ENCODE results near the gene ST3GAL5.

DNA sequence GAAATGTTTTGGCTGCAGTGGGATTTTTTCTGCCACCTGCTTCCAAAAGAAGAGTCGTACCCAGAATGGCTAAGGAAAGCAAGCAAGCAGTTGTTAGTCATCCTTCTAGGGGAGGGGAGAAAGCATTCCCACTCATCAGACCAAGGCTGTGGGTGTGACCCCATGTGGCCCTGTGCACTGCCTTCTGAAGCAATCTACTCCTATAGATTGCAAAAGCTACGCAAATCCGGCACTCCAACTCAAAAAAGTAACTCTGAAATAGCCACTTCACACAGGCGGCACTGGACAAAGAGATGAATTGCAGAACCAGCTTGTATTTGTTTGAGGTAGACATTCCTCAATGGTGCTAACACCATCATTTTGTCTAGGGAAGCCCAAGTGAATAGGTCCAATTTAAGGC is 44.3 kb downstream of the ST3GAL5 start:
- no peak for TF ChIP-seq CTCF (IDR thresholded peaks at IDR 0.05; ENCODE audit: insufficient read depth, low read length)
- TF ChIP-seq GABPA (IDR thresholded peaks at IDR 0.05; ENCODE audit: low read depth): no peak
- no peak for TF ChIP-seq POLR2AphosphoS5 (IDR thresholded peaks at IDR 0.05; ENCODE audit: low read depth)
- TF ChIP-seq REST (IDR thresholded peaks at IDR 0.05; ENCODE audit: insufficient replicate concordance, low read depth): no peak
- no peak for TF ChIP-seq SPI1 (IDR thresholded peaks at IDR 0.05; ENCODE audit: borderline replicate concordance, low read depth)

All from HL-60 (cell line).